Trophoblast cell (in vitro differentiated cells and primary cell): ENCODE data around the gene CHST4.
"Not testable (repeated sequence)": the region's sequence is repeated elsewhere in the genome, so short reads cannot be mapped to it uniquely, and the experiment has no call there.

Experiments
- DNase-seq, 2 donors: peaks; one replicate each; pipeline ENCODE4 v3.0.0-alpha.2; 2016
- H2AFZ ChIP-seq: 2 replicates; pipeline ENCODE4 v1.6.1; 2013; ENCODE audit warnings: low read length, moderate library complexity, mild to moderate bottlenecking; ENCODE audit not compliant: insufficient read depth, poor library complexity
- H2AK5ac ChIP-seq: 2 replicates; pipeline ENCODE4 v1.6.1; 2013; ENCODE audit warnings: mild to moderate bottlenecking, low read length
- H2BK120ac ChIP-seq: 2 replicates; pipeline ENCODE4 v1.6.1; 2013; ENCODE audit warnings: low read length, mild to moderate bottlenecking, moderate library complexity; ENCODE audit not compliant: insufficient read depth, poor library complexity
- H2BK12ac ChIP-seq: 2 replicates; pipeline ENCODE4 v1.6.1; 2013; ENCODE audit warnings: mild to moderate bottlenecking, low read length, moderate library complexity
- H2BK5ac ChIP-seq: 2 replicates; pipeline ENCODE4 v1.6.1; 2013; ENCODE audit warnings: low read length, low read depth, moderate library complexity, mild to moderate bottlenecking; ENCODE audit not compliant: poor library complexity
- H3K14ac ChIP-seq: 2 replicates; pipeline ENCODE4 v1.6.1; 2013; ENCODE audit warnings: mild to moderate bottlenecking, low read length
- H3K18ac ChIP-seq: 2 replicates; pipeline ENCODE4 v1.6.1; 2013; ENCODE audit warnings: mild to moderate bottlenecking, low read length
- H3K23ac ChIP-seq: 2 replicates; pipeline ENCODE4 v1.6.1; 2013; ENCODE audit warnings: low read length
- H3K27ac ChIP-seq: 2 replicates; pipeline ENCODE4 v1.5.1; 2013; ENCODE audit warnings: low read depth, mild to moderate bottlenecking, inconsistent platforms, low read length, moderate library complexity
- H3K27me3 ChIP-seq: 2 replicates; pipeline ENCODE4 v1.6.1; 2013; ENCODE audit warnings: inconsistent platforms, mild to moderate bottlenecking, low read length, moderate library complexity; ENCODE audit not compliant: insufficient read depth
- H3K36me3 ChIP-seq, 2 experiments: 1 replicate in 1 of 2; 2 replicates in 1 of 2; pipeline ENCODE4 v1.6.1; 2013; ENCODE audit warnings: low read length in 2 of 2, mild to moderate bottlenecking in 2 of 2, moderate library complexity in 1 of 2; ENCODE audit not compliant: insufficient read depth in 2 of 2, control insufficient read depth in 1 of 2
- H3K4ac ChIP-seq: 2 replicates; pipeline ENCODE4 v1.6.1; 2013; ENCODE audit warnings: low read depth, mild to moderate bottlenecking, low read length, moderate library complexity
- H3K4me1 ChIP-seq, 2 experiments: 1 replicate in 1 of 2; 2 replicates in 1 of 2; pipeline ENCODE4 v1.6.1; 2013; ENCODE audit warnings: low read length in 2 of 2, mild to moderate bottlenecking in 2 of 2, moderate library complexity in 1 of 2; ENCODE audit not compliant: insufficient read depth in 2 of 2, control insufficient read depth in 1 of 2
- H3K4me2 ChIP-seq: 2 replicates; pipeline ENCODE4 v1.6.1; 2013; ENCODE audit warnings: inconsistent platforms, mild to moderate bottlenecking, low read length, moderate library complexity
- H3K4me3 ChIP-seq: 2 replicates; pipeline ENCODE4 v1.5.1; 2013; ENCODE audit warnings: mild to moderate bottlenecking, low read depth, low read length, inconsistent platforms
- H3K79me1 ChIP-seq: one replicate; pipeline ENCODE4 v1.6.1; 2013; ENCODE audit warnings: low read length
- H3K79me2 ChIP-seq: 2 replicates; pipeline ENCODE4 v1.6.1; 2013; ENCODE audit warnings: low read length, mild to moderate bottlenecking; ENCODE audit not compliant: control insufficient read depth, insufficient read depth, poor library complexity
- H3K9ac ChIP-seq: 2 replicates; pipeline ENCODE4 v1.6.1; 2013; ENCODE audit warnings: mild to moderate bottlenecking, low read length
- H3K9me3 ChIP-seq: 2 replicates; pipeline ENCODE4 v1.6.1; 2013; ENCODE audit warnings: low read depth, mild to moderate bottlenecking, control low read depth, inconsistent platforms, low read length; ENCODE audit not compliant: insufficient read depth
- H4K12ac ChIP-seq: 2 replicates; pipeline ENCODE4 v1.6.1; 2013; ENCODE audit warnings: low read depth, mild to moderate bottlenecking, low read length, moderate library complexity
- H4K8ac ChIP-seq: 2 replicates; pipeline ENCODE4 v1.6.1; 2013; ENCODE audit warnings: low read depth, mild to moderate bottlenecking, low read length, moderate library complexity
- H4K91ac ChIP-seq: one replicate; pipeline ENCODE4 v1.6.1; 2013; ENCODE audit warnings: low read depth, mild to moderate bottlenecking, low read length, moderate library complexity
- WGBS: extraction: QIAGEN DNeasy Blood & Tissue Kit; methylation state at CpG from one replicate; pipeline ENCODE4 v1.1.7; 2013; ENCODE audit warnings: missing lambda C conversion rate; ENCODE audit not compliant: insufficient read length, insufficient coverage; ENCODE audit errors: extremely low coverage; 5-methylcytosine and 5-hydroxymethylcytosine counted together

Gene CHST4

DNA sequence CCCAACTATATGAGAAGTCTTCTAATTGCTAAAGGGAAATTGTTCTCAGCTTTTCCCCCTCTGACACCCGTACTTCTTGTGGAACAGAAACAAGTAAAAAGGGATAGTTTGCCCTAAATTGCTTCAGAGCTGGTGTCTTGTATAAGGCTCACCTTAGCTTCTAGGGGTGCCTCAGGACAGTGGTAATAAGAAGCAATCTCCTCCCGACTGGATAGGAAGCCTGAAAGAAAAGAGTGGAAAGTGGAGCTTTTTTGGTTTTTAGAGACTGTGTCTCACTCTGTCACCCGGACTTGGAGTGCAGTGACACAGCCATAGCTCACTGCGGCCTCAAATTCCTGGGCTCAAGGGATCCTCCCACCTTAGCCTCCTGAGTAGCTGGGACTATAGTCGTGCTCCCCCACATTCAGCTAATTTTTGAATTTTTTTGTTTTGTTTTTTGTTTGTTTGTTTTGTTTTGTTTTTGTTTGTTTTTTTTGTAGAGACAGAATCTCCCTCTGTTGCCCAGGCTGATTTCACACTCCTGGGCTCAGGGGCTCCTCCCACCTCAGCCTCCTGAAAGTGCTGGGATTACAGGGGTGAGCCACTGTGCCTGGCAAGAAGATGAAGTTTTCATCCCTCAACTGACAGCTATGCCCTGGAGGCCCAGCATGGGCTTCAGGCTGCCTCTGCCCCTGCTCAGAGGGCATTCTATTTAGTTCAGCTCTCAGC lies 47.3 kb downstream of the CHST4 start:
- Histone ChIP-seq H2AK5ac (no peak overlapping the region), H4K91ac (no peak overlapping the region), H3K27ac (no peak overlapping the region), H4K8ac (no peak overlapping the region), H2BK5ac (no peak overlapping the region), H3K18ac (no peak overlapping the region), H3K79me1 (no peaks in the 10 kb centered on the region), H3K36me3 (no peaks in the 10 kb centered on the region), H2BK12ac (no peak overlapping the region), H3K4me3 (no peak overlapping the region), H3K4ac (no peak overlapping the region), H3K27me3 (no peaks in the 10 kb centered on the region), H3K79me2 (no peaks in the 10 kb centered on the region), H3K4me1 (no peaks in the 10 kb centered on the region), H3K9me3 (no peaks in the 10 kb centered on the region), H3K14ac (no peak overlapping the region), H3K4me2 (no peak overlapping the region), H2BK120ac (no peak overlapping the region), H4K12ac (no peak overlapping the region), H3K9ac (no peak overlapping the region), H3K23ac (no peak overlapping the region), H2AFZ (no peak overlapping the region)
- no CpG with 5 or more reads among the region's 5 CpGs for whole genome bisulfite sequencing
- no peak for DNase-seq

DNA sequence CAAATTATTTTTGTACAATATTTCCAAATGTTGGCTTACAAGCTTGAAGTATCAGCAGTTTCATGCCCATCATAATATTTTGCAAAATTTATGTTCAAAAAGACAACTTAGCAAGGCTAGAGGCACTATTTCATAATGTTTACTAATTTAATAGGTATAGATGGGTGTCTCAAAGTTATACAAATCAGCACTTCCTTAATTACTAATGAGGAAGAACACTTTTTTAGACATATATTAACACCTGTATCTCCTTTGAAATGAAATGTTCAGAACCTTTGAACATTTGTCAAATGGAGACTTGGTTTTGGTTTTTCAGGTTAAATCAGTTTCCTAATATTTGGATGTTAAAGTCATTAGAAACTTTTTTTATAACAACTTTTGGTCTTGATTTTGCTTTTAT lies 48.5 kb downstream of the CHST4 start:
- no peak overlapping the region for H3K9ac ChIP-seq
- no peak for DNase-seq
- H3K4me1 ChIP-seq, result no peaks in the 10 kb centered on the region
- H3K79me1 ChIP-seq, result no peaks in the 10 kb centered on the region
- H2BK12ac ChIP-seq, result no peak overlapping the region
- H3K18ac ChIP-seq, result no peak overlapping the region
- no peak overlapping the region for H2BK5ac ChIP-seq
- H3K27me3 ChIP-seq, result no peaks in the 10 kb centered on the region
- no peaks in the 10 kb centered on the region for H3K79me2 ChIP-seq
- no peak overlapping the region for H2AFZ ChIP-seq
- H3K4ac ChIP-seq, result no peak overlapping the region
- H3K27ac ChIP-seq, result no peak overlapping the region
- no peaks in the 10 kb centered on the region for H3K9me3 ChIP-seq
- no peak overlapping the region for H2BK120ac ChIP-seq
- H3K23ac ChIP-seq, result no peak overlapping the region
- H3K4me2 ChIP-seq, result no peak overlapping the region
- no peak overlapping the region for H2AK5ac ChIP-seq
- no peak overlapping the region for H3K14ac ChIP-seq
- no peak overlapping the region for H4K8ac ChIP-seq
- no peak overlapping the region for H4K12ac ChIP-seq
- H4K91ac ChIP-seq, result no peak overlapping the region
- H3K36me3 ChIP-seq, result no peaks in the 10 kb centered on the region
- H3K4me3 ChIP-seq, result no peak overlapping the region

DNA sequence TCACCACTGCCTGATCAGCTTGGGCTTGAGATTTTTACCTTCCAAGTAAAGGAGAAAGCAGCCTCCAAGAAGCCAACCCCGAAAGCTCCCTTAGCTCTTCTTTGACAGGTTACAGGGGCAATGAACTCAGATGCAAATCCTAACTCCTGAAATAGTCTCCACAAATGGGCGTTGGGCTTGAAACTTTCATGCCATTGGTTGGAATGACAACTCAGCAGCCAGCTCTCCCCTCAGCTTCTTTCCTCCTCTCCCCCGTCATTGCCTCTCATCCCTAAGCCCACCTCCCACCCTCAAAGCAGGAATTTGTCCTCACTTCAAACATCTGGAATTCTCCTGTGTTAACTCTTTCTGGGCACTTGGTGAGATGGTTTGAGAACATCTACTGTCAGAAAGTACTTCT lies 50.7 kb downstream of the CHST4 start, which contains the start of gene TAT:
TSS of gene TAT (minus strand) at position 122 of the 400 bp plus-strand sequence. CDS start 677 bp downstream, outside the sequence.
- no CpG with 5 or more reads among the region's 3 CpGs for WGBS
- no peak within 1 kb of the TSS for H2BK12ac ChIP-seq
- no peaks in the 10 kb centered on the region for H3K27me3 ChIP-seq
- H3K79me1 ChIP-seq, result no peaks in the 10 kb centered on the region
- H3K14ac ChIP-seq, result no peak within 1 kb of the TSS
- H3K27ac ChIP-seq, result no peak within 1 kb of the TSS
- no peak within 1 kb of the TSS for H2AK5ac ChIP-seq
- H3K18ac ChIP-seq, result no peak within 1 kb of the TSS
- H2BK120ac ChIP-seq, result no peak within 1 kb of the TSS
- H4K8ac ChIP-seq, result no peak within 1 kb of the TSS
- H2AFZ ChIP-seq, result no peak within 1 kb of the TSS
- no peak within 1 kb of the TSS for H4K12ac ChIP-seq
- H3K4me2 ChIP-seq, result no peak within 1 kb of the TSS
- no peak within 1 kb of the TSS for H2BK5ac ChIP-seq
- H4K91ac ChIP-seq, result no peak within 1 kb of the TSS
- no peaks in the 10 kb centered on the region for H3K36me3 ChIP-seq
- no peak within 1 kb of the TSS for H3K23ac ChIP-seq
- no peaks in the 10 kb centered on the region for H3K9me3 ChIP-seq
- H3K4ac ChIP-seq, result no peak within 1 kb of the TSS
- no peak within 1 kb of the TSS for H3K4me3 ChIP-seq
- DNase-seq, result no peak
- no peaks in the 10 kb centered on the region for H3K79me2 ChIP-seq
- H3K9ac ChIP-seq, result no peak within 1 kb of the TSS
- no peaks in the 10 kb centered on the region for H3K4me1 ChIP-seq

DNA sequence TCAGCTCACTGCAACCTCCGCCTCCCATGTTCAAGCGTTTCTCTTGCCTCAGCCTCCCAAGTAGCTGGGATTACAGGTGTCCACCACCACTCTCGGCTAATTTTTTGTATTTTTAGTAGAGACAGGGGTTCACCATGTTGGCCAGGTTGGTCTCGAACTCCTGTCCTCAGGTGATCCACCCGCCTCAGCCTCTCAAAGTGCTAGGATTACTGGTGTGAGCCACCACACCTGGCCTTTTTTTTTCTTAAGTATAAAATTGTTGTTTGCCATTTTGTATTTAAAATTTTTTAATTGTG lies 56.3 kb downstream of the CHST4 start:
- not testable (repeated sequence) for H3K27ac ChIP-seq, H3K4ac ChIP-seq, H3K18ac ChIP-seq, H3K14ac ChIP-seq, H4K91ac ChIP-seq, H2AFZ ChIP-seq, H4K12ac ChIP-seq, H3K9ac ChIP-seq, H3K4me3 ChIP-seq, H3K4me2 ChIP-seq, H2BK120ac ChIP-seq, H2BK5ac ChIP-seq, H3K79me1 ChIP-seq, H3K36me3 ChIP-seq, H2BK12ac ChIP-seq, H2AK5ac ChIP-seq, H3K23ac ChIP-seq, H3K9me3 ChIP-seq, H3K4me1 ChIP-seq, H4K8ac ChIP-seq, DNase-seq, H3K27me3 ChIP-seq, H3K79me2 ChIP-seq
- WGBS, result no CpG with 5 or more reads among the region's 5 CpGs
